Osteoblast (primary cell): ENCODE measurements around the gene PTBP3. TPM values are rescaled to one million over a fixed set of nuclear protein-coding genes. Genes with fewer than 3 reads are reported as not detected.

ENCODE experiments used
- DNase-seq: peaks from one replicate; pipeline ENCODE4 v3.0.0; 2011; ENCODE audit warnings: low spot score, mixed read lengths; ENCODE audit not compliant: insufficient read length; ENCODE audit errors: missing footprints
- H2AFZ ChIP-seq: 2 replicates; pipeline ENCODE4 v1.6.0; 2011; ENCODE audit warnings: mild to moderate bottlenecking, low read length
- H3K27ac ChIP-seq: 2 replicates; pipeline ENCODE4 v1.5.1; 2011; ENCODE audit warnings: mild to moderate bottlenecking, low read depth, low read length, moderate library complexity
- H3K27me3 ChIP-seq: 2 replicates; pipeline ENCODE4 v1.6.0; 2012; ENCODE audit warnings: mild to moderate bottlenecking, control low read depth, inconsistent platforms, low read length, moderate library complexity; ENCODE audit not compliant: insufficient read depth
- H3K36me3 ChIP-seq: 2 replicates; pipeline ENCODE4 v1.5.1; 2011; ENCODE audit warnings: mild to moderate bottlenecking, low read length, control low read depth, moderate library complexity; ENCODE audit not compliant: insufficient read depth
- H3K4me1 ChIP-seq: 2 replicates; pipeline ENCODE4 v1.5.1; 2011; ENCODE audit warnings: mild to moderate bottlenecking, low read length, control low read depth, moderate library complexity; ENCODE audit not compliant: insufficient read depth
- H3K4me2 ChIP-seq: 2 replicates; pipeline ENCODE4 v1.6.0; 2011; ENCODE audit warnings: mild to moderate bottlenecking, low read length; ENCODE audit not compliant: insufficient read depth
- H3K4me3 ChIP-seq: fragments of 200-600 bp; sonication (generic); 3 replicates; pipeline ENCODE4 v1.5.1; 2012; ENCODE audit warnings: mild to moderate bottlenecking, low read length, inconsistent platforms; ENCODE audit not compliant: insufficient read depth
- H3K79me2 ChIP-seq: 2 replicates; pipeline ENCODE4 v1.6.0; 2012; ENCODE audit warnings: mild to moderate bottlenecking, low read length, control low read depth, inconsistent platforms; ENCODE audit not compliant: insufficient read depth
- H3K9me3 ChIP-seq: 2 replicates; pipeline ENCODE4 v1.5.1; 2011; ENCODE audit warnings: low read depth, low read length, control low read depth
- H4K20me1 ChIP-seq: 2 replicates; pipeline ENCODE4 v1.6.0; 2012; ENCODE audit warnings: mild to moderate bottlenecking, low read length, control low read depth; ENCODE audit not compliant: insufficient read depth
- total RNA-seq: library from RNA; depleted of rRNA; stranded (reverse); fragments of >200 nt; gene quantifications from 2 replicates; pipeline ENCODE4 v1.2.3, GENCODE V29; 2012
- TF ChIP-seq, protein P1 (sequence below): IDR thresholded peaks from 2 replicates; pipeline ENCODE4 v1.5.1; 2011; ENCODE audit warnings: mild to moderate bottlenecking, low read depth, low read length, moderate library complexity; ENCODE audit errors: extremely low read depth

PTBP3 gene
- total RNA-seq, 1 donor = 42.0 TPM

DNA sequence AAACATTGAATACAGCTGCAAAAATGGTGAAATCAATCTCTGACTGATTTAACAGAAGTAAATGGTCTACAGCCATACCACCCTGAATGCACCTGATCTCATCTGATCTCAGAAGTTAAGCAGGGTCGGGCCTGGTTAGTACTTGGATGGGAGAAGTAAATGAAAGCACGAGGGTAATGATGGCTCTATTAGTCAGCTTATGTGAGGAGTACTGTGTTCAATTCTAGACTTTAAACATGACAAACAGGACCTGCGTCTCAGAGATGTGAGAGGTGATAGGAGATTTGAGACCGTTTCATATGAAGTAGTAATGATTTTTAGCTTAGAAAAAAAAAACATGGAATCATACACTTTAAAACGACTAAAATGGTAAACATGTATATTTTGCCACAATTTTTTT, 81.2 kb downstream of the PTBP3 start:
- Histone ChIP-seq H3K4me1 (peaks cover 9% of the 10 kb centered on the region), H3K9me3 (no peaks in the 10 kb centered on the region)
- TF ChIP-seq, protein P1, sequence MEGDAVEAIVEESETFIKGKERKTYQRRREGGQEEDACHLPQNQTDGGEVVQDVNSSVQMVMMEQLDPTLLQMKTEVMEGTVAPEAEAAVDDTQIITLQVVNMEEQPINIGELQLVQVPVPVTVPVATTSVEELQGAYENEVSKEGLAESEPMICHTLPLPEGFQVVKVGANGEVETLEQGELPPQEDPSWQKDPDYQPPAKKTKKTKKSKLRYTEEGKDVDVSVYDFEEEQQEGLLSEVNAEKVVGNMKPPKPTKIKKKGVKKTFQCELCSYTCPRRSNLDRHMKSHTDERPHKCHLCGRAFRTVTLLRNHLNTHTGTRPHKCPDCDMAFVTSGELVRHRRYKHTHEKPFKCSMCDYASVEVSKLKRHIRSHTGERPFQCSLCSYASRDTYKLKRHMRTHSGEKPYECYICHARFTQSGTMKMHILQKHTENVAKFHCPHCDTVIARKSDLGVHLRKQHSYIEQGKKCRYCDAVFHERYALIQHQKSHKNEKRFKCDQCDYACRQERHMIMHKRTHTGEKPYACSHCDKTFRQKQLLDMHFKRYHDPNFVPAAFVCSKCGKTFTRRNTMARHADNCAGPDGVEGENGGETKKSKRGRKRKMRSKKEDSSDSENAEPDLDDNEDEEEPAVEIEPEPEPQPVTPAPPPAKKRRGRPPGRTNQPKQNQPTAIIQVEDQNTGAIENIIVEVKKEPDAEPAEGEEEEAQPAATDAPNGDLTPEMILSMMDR = no peak

DNA sequence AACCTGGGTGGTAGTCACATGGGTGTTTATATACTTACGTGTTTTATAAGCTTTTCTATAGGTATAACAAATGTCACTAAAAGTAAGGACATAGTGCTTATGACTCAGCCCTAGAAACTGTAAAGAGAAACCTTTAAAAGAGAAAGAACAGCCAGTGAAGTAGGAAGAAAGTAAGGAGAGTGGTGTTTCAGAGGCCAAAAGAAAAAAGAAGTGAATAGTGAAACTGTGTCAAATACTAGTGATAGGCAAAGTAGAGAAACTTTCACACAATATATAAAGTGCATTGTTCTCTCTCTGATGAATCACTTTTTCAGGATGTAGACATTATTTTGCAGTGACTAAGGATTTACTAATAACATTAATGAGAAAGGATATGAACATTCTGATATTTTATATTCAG, 84.1 kb downstream of the PTBP3 start:
- peak; percentile 27 for DNase-seq
- H3K9me3 ChIP-seq = no peaks in the 10 kb centered on the region
- H2AFZ ChIP-seq = no peak overlapping the region
- H3K4me2 ChIP-seq = peak overlapping the region; percentile 12
- H3K36me3 ChIP-seq = peaks cover 8% of the 10 kb centered on the region
- H3K79me2 ChIP-seq = peaks cover 38% of the 10 kb centered on the region
- no peaks in the 10 kb centered on the region for H3K27me3 ChIP-seq
- TF ChIP-seq, protein P1 = no peak
- no peaks in the 10 kb centered on the region for H4K20me1 ChIP-seq
- H3K4me1 ChIP-seq = peaks cover 12% of the 10 kb centered on the region
- H3K4me3 ChIP-seq = no peak overlapping the region
- H3K27ac ChIP-seq = peak overlapping the region; percentile 57

More for the DNA sequence above, 81.2 kb downstream of the PTBP3 start:
- H3K27me3 ChIP-seq = no peaks in the 10 kb centered on the region
- no peak overlapping the region for H3K27ac ChIP-seq
- no peaks in the 10 kb centered on the region for H4K20me1 ChIP-seq
- H2AFZ ChIP-seq = no peak overlapping the region
- H3K79me2 ChIP-seq = peaks cover 38% of the 10 kb centered on the region
- H3K4me2 ChIP-seq = no peak overlapping the region
- H3K36me3 ChIP-seq = peaks cover 8% of the 10 kb centered on the region
- H3K4me3 ChIP-seq = no peak overlapping the region
- DNase-seq = no peak

DNA sequence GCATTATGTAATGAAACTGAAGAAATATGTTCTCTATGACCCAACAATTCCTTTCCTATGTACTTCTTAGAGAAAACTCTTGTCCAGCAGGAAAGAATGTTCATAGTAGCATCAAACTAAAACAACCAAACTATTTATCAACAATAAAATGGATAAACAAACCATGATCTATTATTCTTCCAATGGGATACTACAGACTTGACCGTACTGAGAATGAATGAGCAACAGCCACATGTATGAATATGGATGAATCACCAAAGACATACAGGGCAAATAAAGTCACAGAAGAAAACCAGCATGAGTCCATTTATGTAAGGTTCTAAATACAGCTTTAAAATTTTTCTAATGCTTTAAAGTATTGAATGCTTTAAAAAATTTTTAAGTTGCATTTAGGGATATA, 84.7 kb downstream of the PTBP3 start:
- H3K27ac ChIP-seq = peak overlapping the region; percentile 57
- peaks cover 37% of the 10 kb centered on the region for H3K79me2 ChIP-seq
- H3K4me2 ChIP-seq = peak overlapping the region; percentile 12

DNA sequence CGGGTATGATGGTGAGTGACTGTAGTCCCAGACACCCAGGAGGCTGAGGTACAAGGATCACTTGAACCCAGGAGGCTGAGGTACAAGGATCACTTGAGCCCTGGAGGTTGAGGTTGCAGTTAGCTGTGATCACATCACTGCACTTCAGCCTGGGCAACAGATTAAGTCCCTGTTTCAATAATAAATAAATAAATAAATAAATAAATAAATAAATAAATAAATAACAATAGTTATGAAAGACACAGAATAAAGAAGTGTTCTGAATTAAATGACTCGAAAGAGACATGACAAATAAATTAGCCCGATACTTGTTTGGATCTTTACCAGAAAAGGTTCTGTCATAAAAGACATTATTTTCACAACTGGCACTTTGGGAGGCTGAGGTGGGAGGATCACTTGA, 86.3 kb downstream of the PTBP3 start:
- Histone ChIP-seq H3K4me1 (peaks cover 14% of the 10 kb centered on the region), H3K4me3 (no peak overlapping the region), H3K27ac (no peak overlapping the region), H3K4me2 (no peak overlapping the region), H3K9me3 (no peaks in the 10 kb centered on the region), H2AFZ (no peak overlapping the region), H3K27me3 (no peaks in the 10 kb centered on the region), H4K20me1 (no peaks in the 10 kb centered on the region), H3K36me3 (peaks cover 8% of the 10 kb centered on the region), H3K79me2 (peaks cover 39% of the 10 kb centered on the region)
- DNase-seq = no peak
- TF ChIP-seq, protein P1 = no peak

More for the DNA sequence above, 84.7 kb downstream of the PTBP3 start:
- peak; percentile 1 for DNase-seq
- TF ChIP-seq, protein P1 = no peak
- H3K9me3 ChIP-seq = no peaks in the 10 kb centered on the region
- no peaks in the 10 kb centered on the region for H4K20me1 ChIP-seq
- no peak overlapping the region for H2AFZ ChIP-seq
- peaks cover 12% of the 10 kb centered on the region for H3K4me1 ChIP-seq
- peaks cover 8% of the 10 kb centered on the region for H3K36me3 ChIP-seq
- no peaks in the 10 kb centered on the region for H3K27me3 ChIP-seq
- H3K4me3 ChIP-seq = no peak overlapping the region
